NK-92 (cell line): ENCODE results near the gene ANTXR1.

ENCODE experiments used
- DNase-seq: peaks from one replicate; lab custom pipeline; 2025; ENCODE audit not compliant: unreplicated experiment; lab: John Stamatoyannopoulos, UW

The ANTXR1 gene

DNA sequence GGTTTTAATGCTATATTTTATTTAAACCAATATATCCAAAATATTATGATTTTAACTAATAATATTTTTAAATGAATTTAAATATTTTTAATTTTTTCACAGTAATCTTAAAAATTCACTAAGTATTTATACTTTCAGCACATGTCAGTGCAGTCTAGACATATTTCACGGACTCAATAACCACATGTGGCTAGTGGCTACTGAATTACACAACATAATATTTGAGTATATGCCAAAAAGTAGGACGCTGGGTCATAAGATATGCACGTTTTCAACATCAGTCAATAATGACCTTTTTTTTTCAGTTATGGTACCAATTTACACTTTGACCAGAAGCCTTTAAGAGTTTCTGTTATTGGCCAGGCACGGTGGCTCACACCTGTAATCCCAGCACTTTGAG is 256.4 kb downstream of the ANTXR1 start:
- DNase-seq, result no peak

- no peak for DNase-seq
These were observed 258.9 kb downstream of the ANTXR1 start for GRCh38 chr2:69271831-69272257.

GRCh38 chr2:69272803-69273471 is 260.0 kb downstream of the ANTXR1 start:
- no peak for DNase-seq

- no peak for DNase-seq
These were observed 262.5 kb downstream of the ANTXR1 start for GRCh38 chr2:69275490-69275889.

DNA sequence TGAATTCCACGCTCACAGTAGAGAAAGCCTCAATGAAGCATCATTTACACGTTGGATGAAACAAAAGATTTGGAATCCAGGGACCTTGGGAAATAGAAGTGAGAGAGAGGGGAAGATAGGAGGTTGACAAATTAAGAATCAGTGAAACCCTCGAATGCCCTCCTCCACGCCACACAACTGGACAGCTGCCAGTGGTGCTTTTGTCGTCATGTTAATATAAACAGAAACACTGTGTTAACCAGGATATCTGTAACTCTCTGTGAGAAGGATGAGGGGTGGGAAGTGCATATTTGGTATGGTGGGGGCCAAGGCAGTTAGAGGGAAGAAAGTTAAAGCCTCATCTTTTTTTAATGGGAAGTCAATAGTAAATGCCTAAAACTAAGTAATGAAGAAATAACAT is 265.4 kb downstream of the ANTXR1 start:
- no peak for DNase-seq

DNA sequence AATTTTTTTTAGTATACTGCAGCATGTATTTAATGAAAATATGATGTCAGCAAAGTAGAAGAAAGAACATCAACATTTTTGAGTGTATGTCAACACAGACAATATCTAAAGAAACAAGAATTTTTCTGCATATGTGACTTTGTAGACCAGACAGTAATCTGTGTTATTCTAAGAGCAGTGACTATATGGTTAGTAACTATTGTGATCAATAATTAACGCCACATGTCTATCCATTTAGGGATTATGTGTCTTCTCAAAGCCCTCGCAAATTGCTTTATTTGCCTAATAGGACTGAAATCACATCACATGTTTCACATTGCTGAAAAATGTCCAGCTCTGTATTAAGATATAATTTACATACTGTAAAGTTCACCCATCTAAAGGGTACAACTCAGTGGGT is 266.2 kb downstream of the ANTXR1 start:
- DNase-seq, result no peak

- DNase-seq, result no peak
These were observed 267.1 kb downstream of the ANTXR1 start for GRCh38 chr2:69279931-69280681.

DNA sequence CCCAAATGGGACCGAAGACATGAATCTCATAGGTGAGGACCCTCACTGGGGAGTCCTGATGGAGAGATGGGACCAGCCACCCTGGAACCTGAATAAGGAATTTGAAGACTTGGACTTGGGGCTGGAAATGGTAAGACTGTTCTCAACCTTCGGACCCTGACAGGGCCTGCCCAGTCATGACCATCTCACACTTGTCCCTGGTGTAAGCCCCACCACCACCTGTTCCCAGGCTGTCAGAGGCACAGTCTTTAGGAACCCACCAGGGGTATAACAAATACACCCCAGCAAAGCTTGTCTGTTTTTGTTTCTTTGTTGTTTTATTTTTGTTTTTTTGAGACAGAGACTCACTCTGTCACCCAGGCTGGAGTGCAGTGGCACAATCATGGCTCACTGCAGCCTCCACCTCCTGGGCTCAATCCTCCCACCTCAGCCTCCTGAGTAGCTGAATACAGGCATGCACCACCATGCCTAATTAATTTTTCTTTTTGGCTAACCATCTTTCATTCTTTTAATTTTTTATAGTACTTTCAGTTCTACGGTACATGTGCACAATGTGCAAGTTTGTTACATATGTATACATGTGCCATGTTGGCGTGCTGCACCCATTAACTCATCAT is 267.9 kb downstream of the ANTXR1 start:
- no peak for DNase-seq

DNA sequence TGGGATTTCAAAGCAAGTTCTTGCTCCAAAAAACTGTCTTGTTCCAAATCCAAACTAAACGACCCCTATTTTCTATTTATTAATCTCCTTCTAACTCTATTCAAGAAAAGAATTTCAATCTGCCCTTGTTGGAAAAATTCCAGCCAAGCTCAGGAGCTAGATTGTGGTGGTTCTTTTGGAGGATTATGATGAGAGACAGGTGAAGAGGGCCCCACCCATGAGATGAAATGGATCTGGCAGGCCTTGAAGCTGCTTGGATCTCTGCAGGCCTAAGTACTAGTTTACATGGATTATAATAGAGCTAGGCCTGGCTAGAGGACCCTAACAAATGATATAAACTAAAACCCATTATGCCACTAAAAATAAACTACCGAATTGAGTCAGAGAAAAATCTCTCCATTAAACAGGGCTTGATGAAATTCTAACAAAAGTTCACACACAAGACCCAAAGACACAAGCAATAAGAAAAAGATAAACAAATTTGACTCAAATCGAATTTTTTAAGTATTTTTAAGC is 272.5 kb downstream of the ANTXR1 start:
- DNase-seq, result no peak

DNA sequence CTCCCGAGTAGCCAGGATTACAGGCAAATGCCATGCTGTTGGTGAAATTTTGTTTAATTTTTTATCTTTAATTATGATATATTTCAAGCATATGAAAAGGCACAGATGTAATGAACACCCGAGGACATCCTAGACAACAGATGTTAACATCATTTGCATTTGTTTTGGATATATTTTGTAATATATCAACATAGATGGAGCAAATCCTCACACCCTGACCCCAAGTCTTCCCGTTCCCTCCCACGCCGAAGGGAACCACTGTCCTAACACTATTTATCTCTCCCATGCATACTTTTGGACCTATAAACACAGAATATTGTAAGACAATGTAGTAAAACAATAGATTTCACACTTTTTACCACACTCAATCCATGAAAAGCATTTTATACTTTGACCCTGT is 274.6 kb downstream of the ANTXR1 start:
- DNase-seq, result no peak

- DNase-seq, result no peak
These were observed 275.4 kb downstream of the ANTXR1 start for GRCh38 chr2:69288429-69288828.

GRCh38 chr2:69291004-69291650 is 278.1 kb downstream of the ANTXR1 start:
- DNase-seq, result no peak

DNA sequence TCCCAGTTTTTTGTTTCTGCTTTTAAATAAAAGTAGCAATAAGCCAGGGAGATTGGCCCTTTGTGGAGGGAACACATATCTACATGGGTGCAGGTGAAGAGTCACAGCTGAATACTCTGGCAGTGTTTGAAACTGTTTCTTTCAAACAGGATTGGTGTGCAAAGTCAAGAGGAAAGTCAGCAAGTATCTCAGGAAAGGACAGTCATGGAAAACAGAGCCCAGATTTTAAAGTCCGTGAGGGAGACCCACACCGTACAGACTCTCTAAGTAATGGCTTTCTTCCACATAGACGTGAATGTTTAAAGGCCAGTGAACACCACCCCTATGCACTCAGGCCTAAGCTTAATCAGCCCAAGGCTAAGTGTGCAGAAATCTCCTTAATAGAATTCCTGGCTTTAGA is 278.7 kb downstream of the ANTXR1 start:
- no peak for DNase-seq

DNA sequence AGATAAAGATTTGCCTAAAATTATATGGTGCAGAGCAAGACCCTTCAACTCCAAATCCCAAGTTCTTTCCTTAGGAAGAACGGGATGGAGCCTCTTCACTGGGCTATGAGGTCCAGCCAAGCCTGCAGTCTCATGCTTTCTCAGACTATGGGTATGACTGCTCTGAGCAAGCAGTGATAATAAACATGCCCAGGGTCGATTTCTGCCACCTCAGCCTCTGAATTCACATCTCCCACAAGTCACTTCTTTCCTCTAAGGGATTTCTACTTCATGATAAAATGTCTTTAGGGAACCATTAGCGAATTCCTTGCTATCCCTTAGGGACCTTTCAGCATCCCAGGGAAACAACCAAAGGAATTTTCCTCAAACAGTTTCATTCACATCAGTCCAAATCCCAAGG is 279.3 kb downstream of the ANTXR1 start:
- no peak for DNase-seq

DNA sequence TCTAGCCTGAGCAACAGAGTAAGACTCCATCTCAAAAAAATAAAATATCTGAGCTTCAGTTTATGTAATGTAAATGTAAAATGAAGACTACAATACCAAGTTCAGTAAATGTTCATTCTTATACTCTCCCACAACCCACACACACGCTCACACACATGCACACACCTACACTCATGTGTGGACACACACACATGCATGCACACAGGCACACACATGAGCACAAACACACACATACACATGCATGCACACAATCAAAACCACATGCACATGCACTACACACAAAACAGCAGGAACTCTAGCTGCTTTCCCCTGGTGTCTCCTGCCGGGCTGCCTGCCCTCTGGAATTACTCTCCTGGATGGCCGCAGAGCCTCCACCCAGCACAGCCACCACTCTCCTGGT is 283.4 kb downstream of the ANTXR1 start:
- no peak for DNase-seq

DNA sequence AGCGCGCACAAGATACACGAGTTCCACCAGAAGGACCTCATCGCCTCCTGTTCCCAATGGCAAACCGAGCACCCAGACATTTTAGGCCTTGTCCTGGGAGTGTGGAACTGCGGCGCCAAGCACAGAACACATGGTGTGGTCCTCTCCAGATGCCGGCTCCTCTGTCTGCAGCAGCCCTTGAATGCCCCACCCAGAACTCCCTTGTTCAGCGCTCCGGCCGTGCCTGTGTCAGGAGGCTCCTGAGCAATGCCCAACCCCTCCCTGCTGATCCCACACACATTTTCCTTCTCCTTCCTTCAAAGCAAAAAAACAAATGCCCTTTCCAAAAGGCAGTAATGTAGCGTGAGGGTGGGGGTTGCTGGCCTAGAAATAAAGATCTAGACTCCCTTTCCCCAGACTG is 284.2 kb downstream of the ANTXR1 start:
- no peak for DNase-seq

- no peak for DNase-seq
These were observed 285.3 kb downstream of the ANTXR1 start for GRCh38 chr2:69298261-69298660.

GRCh38 chr2:69298862-69299261 is 285.9 kb downstream of the ANTXR1 start:
- no peak for DNase-seq
